ENCODE data around the gene TMBIM4.
"Not testable (repeated sequence)": the region's sequence is repeated elsewhere in the genome, so short reads cannot be mapped to it uniquely, and the experiment has no call there.

Gene TMBIM4

DNA sequence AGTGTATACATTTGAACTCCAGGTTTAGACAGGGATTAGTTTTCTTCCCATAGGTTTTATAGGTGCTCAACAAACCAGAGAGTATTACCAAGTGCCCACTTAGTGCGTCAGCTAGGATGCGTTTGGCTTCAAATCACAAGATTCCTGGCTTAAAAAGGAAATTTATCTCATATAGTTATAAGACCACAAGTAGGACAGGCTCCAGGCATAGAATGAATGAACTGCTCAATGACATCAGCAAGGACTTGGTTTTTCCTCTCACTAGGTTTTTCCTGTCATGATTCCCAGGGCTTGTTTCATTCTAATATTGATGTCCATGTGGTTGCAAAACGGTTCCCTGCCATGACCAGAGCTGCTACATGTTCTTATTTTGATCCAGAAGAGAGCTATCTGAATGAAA, 13.2 kb upstream of the TMBIM4 start:
- no peak for DNase-seq

DNA sequence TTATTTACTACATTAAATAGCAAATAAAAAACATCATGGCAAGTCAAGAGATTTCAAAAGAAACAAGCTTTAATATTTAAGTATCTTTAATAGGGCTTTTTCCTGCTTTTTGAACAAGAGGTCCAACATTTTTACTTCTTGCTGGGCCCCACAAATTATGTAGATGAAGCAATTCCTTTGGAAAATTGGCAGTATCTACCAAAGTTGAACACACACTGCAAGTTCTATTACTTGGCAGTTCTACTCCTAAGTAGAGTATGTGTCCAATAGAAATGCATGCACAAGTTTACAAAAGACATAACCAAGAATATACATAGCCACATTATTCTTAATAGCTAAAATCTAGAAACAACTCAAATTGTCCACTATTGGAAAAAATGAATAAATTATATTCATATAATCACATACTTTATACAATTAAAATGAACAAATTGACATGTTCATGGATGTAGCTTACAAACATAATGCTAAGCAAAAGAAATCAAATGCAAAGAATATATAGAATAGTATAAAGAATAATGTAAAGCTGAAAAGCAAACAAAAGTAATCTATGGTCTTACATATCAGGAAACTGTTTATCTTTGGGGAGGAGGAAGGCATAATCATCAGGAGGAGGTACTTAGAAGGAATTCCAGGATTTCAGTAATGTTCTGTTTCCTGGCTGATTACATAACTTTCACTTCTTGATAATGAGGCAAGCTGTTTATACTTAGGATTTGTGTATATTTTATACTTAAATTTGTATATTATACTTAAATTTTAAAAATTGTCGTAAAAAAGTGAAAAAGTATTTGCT, 6.5 kb upstream of the TMBIM4 start:
- no peak for DNase-seq

DNA sequence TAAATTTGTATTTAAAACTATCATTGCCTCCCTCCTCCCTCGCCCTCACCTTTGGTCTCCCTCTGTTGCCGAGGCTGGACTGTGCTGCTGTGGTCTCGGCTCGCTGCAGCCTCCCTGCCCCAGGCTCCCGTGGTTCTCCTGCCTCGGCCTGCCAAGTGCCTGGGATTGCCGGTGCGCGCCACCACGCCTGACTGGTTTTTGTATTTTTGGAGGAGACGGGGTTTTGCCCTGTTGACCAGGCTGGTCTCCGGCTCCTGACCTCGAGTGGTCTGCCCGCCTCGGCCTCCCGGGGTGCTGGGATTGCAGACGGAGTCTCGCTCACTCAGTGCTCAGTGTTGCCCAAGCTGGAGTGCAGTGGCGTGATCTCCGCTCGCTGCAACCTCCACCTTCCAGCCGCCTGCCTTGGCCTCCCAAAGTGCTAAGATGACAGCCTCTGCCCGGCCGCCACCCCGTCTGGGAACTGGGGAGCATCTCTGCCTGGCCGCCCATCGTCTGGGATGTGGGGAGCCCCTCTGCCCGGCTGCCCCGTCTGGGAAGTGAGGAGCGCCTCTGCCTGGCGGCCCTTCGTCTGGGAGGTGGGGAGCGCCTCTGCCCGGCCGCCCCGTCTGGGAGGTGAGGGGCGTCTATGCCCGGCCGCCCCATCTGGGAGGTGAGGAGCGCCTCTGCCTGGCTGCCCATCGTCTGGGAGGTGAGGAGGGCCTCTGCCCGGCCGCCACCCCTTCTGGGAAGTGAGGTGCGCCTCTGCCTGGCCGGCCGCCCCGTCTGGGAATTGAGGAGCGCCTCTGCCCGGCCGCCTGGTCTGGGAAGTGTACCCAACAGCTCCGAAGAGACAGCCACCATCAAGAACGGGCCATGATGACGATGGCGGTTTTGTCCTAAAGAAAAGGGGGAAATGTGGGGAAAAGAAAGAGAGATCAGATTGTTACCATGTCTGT, 4.9 kb upstream of the TMBIM4 start:
- DNase-seq, result not testable (repeated sequence)

DNA sequence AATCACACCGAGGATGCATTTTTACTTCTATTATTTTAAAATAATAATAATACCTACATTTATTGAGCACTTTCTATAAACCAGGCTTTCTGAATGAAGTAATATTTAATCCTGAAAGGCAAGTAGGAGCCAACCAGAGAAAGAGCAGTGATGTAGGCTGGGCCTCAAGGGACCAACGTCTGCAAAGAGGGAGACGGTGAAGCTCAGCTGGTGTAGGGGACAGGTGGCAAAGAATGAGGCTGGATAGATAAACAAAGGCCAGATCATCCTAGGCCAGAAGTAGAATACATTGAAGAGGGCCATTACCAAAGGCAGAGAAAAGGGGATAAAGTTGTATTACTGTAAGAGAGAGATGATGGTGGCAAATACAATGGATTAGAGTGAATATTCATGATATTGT, 810 bp upstream of the TMBIM4 start:
- no peak for DNase-seq

DNA sequence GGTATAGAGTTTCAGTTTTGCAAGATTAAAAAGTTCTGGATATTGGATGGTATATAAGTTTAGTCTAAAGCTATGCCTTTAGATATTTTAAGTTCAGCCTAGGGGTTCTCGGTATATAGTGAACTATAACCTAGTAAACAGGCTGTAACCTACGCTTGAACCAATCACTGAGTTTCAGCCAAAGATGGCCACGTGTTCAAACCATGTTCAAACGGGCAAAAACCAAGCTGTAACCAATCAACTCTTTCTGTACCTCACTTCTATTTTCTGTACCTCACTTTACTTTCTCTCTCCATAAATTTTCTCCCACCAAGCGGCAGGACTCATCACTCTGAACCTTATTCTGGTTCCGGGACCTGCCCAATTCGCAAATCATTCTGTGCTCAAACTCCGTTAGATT, 1.4 kb downstream of the TMBIM4 start:
- no peak for DNase-seq

DNA sequence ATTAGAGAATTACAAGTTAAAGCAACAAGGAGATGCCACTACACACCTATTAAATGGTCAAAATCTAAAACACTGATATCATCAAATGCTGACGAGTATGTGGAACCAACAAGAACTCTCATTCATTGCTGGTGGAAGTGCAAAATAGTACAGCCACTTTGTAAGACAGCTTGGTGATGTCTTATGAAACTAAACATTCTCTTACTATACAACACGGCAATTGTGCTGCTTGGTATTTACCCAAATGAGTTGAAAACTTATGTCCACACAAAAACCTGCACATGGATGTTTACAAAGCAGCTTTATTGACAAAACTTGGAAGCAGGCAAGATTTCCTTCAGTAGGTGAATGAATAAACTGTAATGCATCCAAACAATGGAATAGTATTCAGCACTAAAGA, 3.2 kb downstream of the TMBIM4 start:
- no peak for DNase-seq

DNA sequence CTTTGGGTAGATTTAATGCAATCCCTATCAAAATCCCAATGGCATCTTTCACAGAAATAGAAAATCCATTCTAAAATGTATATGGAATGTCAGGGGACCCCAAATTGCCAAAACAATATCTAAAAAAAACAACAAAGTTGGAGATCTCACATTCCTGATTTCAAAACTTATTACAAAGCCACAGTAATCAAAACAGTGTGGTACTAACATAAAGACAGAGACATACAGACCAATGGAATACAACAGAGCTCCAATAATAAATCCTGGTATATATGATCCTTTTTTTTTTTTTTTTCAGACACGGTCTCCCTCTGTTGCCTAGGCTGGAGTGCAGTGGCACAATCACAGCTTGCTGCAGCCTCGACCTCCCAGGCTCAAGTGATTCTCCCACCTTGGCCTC, 4.7 kb downstream of the TMBIM4 start:
- DNase-seq, result no peak

DNA sequence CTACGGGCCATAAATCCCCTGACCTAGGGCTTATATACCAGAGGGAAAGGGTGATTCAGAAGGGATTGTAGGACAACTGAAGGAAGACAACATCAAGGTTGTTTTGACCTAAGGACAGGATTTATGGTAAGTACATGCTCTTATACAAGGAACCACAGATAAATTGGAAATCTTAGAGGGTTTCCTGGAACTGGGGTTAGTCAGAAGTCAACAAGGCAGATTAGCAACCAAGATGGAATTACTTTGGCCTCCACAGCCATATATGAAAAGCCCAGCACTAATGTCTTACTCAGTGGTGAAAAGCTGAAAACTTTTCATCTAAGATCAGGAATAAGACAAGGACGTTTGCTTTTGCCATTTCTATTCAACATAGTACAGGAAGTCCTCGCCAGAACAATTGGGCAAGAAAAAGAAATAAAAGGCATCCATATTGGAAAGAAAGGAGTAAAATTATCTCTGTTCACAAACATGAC, 5.4 kb downstream of the TMBIM4 start:
- DNase-seq, result no peak

DNA sequence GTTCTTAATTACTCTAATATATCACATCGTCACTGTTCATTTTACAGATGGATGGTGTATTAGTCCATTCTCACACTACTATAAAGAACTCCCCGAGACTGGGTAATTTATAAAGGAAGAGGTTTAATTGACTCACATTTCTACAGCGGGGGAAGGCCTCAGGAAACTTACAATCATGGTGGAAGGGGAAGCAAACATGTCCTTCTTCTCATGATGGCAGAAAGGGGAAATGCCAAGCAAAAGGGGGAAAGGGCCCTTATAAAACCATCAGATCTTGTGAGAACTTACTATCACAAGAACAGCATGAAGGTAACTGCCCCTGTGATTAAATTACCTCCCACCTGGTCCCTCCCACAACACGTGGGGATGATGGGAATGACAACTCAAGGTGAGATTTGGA, 6.5 kb downstream of the TMBIM4 start:
- no peak for DNase-seq

DNA sequence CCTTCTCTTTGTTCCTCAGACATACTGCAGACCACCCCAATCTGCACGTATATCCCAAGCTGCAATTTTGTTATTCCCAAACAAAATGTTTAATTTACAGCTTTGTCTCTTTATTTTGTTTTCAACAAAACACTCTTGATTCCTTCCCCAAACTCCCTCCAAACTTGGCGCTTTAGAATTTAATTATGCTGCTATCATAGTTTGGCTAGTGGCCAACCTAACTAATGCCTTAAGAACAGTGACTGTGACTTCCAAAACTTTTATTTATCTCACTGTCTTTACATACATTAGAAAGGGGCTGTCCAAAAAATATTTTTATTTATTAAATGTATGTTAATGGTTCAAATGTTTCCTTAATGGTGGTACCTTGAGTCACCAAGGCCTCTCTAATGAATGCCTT, 7.1 kb downstream of the TMBIM4 start:
- no peak for DNase-seq

DNA sequence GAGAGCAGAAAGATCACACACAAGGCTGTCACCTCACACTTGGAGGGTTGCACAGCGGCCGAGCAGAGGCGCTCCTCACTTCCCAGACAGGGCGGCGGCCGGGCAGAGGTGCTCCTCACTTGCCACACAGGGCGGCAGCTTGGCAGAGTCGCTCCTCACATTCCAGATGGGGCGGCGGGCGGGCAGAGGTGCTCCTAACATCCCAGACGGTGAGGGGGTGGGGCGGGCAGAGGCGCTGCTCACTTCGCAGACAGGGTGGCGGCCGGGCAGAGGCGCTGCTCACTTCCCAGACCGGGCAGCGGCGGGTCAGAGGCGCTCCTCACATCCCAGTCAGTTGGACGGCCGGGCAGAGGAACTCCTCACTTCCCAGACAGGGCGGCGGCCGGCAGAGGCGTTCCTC, 9.1 kb downstream of the TMBIM4 start:
- DNase-seq, result no peak

DNA sequence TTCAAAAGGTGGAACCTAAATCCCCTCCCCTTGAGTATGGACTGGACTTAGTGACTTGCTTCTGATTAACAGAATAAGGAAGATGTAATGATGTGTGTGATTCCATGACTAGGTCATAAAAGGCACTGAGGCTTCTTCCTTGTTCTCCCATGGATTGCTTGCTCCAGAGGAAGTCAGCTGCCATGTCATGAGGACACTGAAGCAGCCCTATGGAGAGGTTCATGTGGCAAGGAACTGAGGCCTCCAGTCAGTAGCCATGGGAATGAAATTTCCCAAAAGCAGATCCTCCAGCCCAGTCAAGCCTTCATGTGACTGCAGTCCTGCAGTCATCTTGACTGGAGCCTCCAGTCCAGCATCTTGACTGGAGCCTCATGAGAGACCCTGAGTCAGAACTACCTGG, 10.7 kb downstream of the TMBIM4 start:
- DNase-seq, result no peak

DNA sequence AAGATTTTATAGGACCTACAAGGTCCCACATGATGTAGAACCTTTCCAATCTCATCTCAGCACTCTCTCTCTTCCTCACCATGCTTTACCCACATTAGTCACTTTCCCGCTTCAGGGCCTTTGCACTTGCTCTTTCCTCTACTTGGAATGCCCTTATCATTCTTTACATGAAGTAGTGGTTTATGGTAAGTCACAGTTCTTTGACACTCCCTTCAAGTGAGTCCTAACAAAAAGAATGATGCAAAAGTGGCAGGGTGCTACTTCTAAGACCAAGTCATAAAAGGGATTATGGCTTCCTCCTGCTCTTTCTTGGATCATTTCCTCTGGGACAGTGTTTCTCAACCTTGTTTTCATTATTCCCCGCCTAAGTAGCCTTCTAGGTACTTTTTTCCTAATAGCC, 13.1 kb downstream of the TMBIM4 start:
- DNase-seq, result no peak

DNA sequence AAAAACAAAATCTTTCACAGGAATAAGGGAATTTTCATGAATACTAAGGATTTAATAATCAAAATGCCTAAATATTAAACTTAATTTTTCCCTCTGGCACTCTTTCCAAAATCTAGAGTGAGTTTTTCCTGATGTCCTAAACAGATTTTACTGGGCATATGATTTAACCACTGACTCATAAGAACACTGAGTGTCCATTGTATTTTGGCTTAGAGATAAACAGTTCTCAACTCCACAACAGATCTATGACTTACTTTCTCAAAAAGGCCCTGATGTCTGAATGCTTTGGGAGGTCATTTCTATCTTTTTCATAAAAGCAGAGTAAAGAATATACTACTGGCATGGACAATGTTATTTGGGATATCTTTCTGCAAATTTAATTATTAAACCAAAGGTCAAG, 15.0 kb downstream of the TMBIM4 start:
- DNase-seq, result no peak

DNA sequence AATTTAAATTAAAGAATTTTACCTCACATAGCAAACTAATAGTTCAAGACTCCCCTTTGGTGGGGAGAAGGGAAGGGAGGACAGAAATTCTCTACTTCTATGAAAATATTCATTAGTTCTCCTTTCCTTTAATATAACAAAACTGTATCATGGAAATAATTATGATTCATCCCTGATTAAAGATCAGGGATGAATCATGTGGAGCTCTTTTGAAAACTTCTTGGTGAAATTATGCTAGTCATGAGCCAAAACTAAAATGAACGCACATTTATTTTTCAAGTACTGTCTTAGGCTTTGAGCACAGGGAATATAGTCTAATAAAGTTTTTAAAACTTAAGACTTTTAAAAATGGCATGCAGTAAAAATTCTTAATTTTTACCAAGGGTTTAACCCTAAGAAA, 17.1 kb downstream of the TMBIM4 start:
- DNase-seq, result no peak

DNA sequence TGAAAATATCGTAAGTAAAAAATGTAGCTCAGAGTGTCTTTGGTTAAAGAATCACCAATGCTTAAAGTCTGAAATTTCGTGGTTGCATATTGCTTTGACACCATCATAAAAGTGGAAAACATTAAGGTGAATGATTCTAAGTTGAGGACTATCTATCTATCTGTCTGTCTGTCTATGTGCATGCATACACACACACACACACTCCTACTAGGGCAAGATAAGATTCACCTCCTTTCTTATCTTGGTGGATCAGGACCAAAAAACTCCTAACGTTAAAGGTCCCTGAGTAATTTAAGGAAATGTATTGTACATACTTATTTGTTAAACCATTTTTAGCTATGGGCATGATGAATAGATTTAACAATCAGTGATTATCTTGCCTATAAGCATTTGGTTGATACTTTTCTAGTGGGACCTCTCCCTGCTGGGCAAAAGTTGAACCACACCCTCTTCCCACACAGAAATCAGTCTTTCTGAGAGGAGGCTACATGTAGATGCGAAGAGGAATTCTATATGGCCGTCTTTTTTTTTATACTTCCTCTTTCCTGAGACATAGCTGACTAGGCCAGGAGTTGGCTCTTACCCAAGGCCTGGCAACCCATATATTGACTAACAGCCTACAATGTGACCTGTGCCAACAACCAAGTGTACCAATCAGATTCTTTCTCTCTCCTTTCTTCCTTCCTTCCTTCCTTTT, 19.9 kb downstream of the TMBIM4 start:
- DNase-seq, result no peak

DNA sequence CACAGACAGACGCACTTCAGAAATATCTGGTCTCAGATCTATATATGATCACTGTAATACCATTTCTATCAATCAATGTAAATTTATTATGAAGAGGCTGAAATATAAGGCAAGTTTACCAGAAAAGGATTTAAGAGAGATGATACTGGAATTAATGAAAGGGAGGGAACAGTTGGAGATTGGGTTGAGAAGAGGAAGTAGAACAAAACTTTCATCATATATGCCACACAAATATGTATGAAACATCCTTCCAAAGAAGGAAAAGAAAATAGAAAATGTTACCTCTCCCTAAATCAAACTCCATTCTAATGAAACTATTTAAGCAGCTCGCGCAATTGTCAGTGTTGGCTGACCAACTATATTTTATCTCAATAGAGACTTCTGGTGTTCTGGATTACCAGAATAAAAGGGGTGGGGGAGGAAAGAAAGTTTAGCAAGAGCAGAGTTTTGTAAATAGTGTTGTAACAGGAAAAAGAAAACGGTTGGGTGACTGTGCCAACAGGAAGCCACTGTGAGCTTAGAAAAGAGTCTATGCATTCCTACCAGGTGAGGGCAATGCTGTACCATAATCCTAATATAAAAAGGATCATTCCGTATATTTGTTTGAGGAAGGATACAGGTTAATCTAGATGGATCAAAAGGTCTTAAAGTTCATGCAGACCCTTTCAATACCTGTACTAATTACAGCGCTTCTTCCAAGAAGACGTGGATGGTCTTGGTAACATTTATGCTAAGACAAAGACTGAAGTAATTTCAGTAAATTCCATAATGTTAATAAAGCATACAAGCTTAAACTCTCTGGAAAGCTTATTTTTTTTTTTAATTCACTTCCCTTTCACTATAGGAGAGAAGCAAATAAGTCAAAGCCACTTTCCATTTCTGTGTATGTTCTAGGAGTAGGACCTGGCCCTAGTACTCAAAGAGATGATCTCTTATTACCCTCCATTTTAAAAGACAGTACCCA, 24.7 kb downstream of the TMBIM4 start:
- no peak for DNase-seq

DNA sequence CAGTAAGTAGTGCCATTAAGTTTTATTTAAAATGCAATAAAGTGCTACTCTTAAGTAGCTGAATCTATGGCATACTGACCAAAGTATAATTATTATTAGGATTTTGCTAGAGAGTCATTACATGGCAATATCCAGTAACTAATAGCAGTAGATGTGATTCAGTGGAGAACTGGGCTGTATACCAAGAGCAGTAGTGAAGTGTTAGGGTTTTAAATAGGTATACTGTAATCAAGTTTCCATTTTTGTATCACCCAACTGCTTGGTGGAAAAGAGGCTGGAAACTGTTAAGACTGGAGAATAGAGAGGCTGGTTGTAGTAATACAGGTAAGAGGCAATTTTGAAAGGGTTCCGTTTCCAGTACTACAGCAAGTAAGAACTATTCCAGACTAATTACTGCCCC, 25.9 kb downstream of the TMBIM4 start:
- DNase-seq, result no peak

DNA sequence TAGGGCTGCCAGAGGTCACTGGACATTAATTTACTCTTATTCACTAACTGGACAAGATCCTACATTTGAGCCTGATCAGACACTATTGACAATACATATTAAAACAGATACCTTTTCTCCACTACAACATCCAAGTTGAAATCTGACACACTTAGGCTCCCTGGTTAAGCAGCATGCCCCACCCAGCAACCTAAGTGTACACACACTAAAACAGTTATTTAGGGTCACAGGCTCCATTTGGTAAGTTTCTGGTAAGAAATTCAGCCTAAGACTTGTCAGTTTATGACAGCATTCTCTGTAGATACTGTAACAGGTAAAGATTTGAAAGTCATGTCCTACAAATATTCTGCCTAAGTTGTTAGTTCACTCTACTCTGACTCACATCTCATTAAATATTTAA, 27.0 kb downstream of the TMBIM4 start:
- DNase-seq, result no peak

DNA sequence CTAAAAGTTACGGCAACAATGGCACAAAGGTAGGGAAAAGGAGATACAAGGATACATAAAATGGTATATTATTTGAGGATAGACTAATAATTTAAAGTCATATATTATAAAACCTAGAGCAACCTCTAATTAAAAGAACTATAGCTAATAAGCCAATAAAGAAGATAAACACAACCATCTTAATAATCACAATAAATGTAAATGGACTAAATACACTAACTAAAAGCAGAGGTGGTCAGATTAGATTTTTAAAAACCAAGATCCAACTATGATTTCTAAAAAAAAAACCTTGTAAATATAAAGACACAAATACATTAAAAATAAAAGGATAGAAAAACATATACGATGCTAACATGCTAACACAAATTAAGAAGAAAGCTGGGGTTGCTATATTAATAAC, 28.5 kb downstream of the TMBIM4 start:
- DNase-seq, result no peak

DNA sequence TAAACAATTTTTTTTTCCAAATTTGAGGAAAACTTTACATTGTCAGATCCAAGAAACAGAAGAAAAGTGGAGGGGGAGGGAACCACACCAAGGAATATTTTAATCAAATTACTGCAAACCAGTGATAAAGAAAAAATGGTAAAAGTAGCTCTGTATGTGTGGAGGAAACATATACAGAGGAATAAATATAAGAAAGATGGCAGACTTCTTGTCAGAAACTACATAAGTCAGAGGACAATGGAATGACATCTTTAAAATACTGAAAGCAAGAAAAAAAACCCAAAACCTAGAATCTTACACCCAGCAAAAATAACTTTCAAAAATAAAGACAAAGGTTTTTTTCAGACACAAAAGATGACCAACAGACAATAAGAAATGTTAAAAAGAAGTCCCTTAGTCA, 29.1 kb downstream of the TMBIM4 start:
- no peak for DNase-seq

DNA sequence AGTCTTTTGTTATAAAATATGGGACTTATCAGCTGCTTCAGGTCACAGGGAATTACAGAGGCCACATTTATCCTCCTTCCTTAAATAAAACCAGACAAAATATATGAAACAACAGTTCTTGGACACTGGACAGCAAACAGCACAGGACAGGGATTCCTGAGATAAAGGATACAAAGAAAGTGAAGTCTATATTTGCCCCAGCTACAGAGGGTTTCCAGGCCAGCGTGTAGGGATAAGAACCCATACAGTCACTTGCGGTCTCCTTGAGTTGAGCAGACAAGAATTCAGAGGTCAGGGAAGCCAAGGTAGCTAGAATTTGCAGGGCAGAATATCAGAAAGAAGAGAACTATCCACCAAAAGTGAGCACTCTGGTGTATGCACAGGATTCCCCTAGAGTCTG, 30.5 kb downstream of the TMBIM4 start:
- no peak for DNase-seq

Measured in NCI-H2227 treated with DMSO at 0.1 percent for 48 hours (cell line).